Stimulated activated CD8-positive, alpha-beta memory T cell treated with anti-CD3 and anti-CD28 coated beads, Interleukin-4, amount 100 ng/mL, for 48 hours (primary cell): ENCODE results near the gene C14orf132.

Experiments
- DNase-seq: peaks from one replicate; pipeline ENCODE4 v3.0.0-alpha.2; 2020

Gene C14orf132

GRCh38 chr14:96084796-96085195, 45.6 kb downstream of the C14orf132 start:
- DNase-seq = no peak

GRCh38 chr14:96085369-96085768, 46.2 kb downstream of the C14orf132 start:
- DNase-seq = no peak

- no peak for DNase-seq
Measured at GRCh38 chr14:96086032-96086431, 46.9 kb downstream of the C14orf132 start.

- no peak for DNase-seq
Measured at GRCh38 chr14:96086574-96087077, 47.5 kb downstream of the C14orf132 start.

GRCh38 chr14:96088074-96088473, 48.9 kb downstream of the C14orf132 start:
- no peak for DNase-seq

- DNase-seq = no peak
Measured at GRCh38 chr14:96088481-96088880, 49.3 kb downstream of the C14orf132 start.

GRCh38 chr14:96088911-96089310, 49.7 kb downstream of the C14orf132 start:
- no peak for DNase-seq

GRCh38 chr14:96089401-96089800, 50.2 kb downstream of the C14orf132 start:
- DNase-seq = no peak

DNA sequence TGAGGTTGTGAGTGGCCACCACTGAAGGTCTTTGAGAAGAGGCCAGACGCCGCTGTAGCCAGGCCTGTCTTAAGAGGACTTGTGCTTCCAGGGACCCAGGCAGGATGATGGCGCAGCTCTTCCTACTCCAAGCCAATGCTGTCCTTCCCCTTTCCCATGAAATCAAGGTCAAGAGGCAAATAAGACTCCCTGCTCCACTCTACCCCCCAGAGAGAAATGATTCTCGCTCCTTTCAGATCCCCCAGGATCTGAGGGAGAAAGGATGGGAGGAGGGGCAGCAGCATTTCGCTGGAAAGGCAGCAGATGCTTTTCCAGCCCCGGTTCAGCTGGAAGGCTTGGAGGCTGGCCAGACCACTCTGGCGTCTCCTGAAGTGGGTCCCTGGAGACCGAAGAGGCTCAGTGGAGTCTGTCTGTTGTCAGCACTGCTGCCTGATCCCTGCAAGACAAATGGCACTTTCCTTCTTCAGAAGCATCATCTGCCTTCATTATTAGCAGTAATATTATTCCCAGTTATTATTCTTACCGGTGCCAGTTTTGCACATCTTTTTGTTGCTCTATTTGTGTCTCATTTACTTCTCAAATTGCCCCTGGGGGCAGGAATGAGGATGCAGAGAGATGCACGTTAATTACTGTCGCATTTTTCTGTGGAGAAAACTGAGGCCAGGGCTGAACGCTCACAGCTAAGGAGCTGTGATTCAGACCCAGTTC, 51.4 kb downstream of the C14orf132 start:
- DNase-seq = no peak

GRCh38 chr14:96091149-96091693, 52.1 kb downstream of the C14orf132 start:
- DNase-seq = no peak

DNA sequence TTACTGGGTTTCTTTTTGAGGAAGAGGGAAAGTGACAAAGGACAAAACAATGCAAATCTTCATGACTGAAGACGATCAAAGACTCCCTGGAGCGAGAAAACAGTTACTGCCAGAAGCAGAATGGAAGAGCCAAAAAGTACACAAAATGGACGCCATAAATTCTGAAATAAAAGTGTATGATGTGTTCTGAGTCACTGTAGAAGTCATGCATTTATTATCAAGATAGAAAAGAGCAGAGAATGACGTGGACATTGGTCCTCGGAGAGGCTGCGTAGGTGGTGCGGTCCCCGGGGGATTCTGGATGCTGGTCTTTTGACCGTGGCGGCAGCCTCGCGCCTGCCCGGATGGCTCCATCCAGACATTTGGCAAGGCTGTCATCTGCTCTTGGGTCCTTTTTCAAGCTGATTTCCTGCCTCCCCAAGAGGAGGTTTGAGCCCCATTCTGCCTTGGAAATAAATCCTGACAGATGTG, 52.8 kb downstream of the C14orf132 start:
- DNase-seq = no peak

DNA sequence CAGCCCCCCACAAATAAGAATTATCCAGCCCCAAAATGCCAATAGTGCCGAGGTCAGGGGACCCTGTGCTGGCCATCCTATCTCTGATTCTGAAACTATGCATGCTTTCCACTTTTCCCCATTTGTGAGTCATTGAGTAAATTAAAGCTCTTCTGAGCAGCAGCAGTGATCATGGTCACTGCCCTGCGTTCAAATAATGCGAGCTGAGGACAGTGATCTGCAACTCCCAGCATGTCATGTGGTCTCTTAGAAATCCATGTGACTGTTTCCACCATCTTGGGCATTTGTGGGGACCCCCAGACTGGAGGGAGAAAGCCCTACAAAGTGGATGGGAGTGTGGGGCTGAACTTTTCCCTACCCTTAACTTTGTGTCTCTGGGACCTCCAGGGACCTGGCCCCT, 53.8 kb downstream of the C14orf132 start:
- no peak for DNase-seq

DNA sequence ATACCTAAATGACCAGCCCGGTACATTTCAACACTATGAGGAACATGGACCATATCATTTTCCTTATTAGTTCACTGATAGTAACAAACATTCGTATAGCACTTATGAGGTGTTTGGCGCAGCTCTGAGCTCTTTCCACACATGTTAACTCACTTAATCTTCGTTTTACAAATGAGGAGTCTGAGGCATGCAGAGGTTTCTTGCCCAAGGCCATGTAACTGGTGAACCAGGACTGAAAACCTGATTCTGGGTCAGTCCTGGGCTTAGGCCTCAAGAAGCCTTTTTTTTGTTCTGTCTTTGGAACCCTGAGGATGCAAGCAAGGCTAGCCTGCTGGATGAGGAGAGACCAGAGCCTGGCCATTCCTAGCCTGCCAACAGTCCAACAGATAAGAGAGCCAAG, 55.0 kb downstream of the C14orf132 start:
- no peak for DNase-seq

DNA sequence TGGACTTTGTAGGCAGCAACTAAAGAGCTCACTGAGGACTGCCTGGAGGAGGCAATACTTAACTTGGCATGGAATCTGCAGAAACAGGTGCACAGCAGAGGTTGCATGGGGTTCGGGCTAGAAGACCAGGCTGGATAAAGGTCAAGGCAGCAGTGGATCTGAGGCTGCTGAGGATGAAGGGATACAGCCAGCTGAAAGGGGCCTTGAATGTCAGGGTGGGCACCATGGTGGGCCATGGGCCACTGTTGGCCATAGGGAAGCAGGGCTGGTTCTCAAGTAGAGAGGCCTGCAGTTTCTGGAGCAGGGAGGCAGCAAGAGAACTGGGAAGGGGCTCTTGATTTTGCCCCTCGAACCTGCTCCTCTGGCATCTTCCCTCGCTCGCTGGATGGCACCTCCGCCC, 55.5 kb downstream of the C14orf132 start:
- no peak for DNase-seq

- DNase-seq = no peak
Measured at GRCh38 chr14:96095058-96095457, 55.9 kb downstream of the C14orf132 start.

GRCh38 chr14:96095581-96096476, 56.7 kb downstream of the C14orf132 start:
- DNase-seq = no peak

GRCh38 chr14:96096639-96097610, 57.8 kb downstream of the C14orf132 start:
- no peak for DNase-seq

- no peak for DNase-seq
Measured at GRCh38 chr14:96097752-96098151, 58.6 kb downstream of the C14orf132 start.

DNA sequence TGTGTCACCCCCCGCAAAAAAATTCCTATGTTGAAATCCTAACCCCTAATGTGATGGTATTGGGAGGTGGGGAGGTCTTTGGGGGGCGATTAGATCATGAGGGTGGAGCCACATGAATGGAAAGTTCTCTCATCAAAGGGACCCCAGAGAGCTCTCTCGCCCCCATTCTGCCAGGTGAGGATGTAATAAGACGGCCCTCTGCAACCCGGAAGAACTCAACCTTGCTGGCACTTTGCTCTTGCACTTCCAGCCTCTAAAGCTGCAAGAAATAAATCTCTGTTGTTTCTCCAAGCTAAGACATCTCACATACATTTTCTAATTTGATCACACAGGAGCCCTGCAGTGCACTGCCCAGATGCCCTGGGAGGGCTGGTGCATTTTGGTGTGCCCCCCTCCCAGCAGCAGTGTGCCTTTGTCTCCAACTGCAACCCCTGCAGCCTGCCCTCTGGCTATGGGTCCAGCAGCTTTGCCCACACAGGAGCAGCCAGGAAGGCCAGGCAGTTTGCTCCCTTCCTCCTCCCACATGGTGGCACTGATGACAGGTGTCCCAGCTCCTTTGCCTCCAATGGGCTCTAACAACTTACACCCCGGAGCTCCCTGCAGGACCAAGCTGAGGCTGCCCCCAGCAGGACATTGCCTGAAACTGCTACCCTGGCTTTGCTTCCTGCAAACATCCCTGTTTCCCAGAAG, 59.3 kb downstream of the C14orf132 start:
- DNase-seq = peak; percentile 28

GRCh38 chr14:96098999-96099335, 59.8 kb downstream of the C14orf132 start:
- no peak for DNase-seq

GRCh38 chr14:96100161-96101064, 61.3 kb downstream of the C14orf132 start:
- peak; percentile 79 for DNase-seq
